BLaER1 (cell line): ENCODE data around the gene RUSF1.

Experiments used
- H3K27ac ChIP-seq: shearing (Covaris generic); formaldehyde crosslinking; 2 replicates; pipeline ENCODE4 v1.8.1; 2022
- H3K27me3 ChIP-seq: shearing (Covaris generic); formaldehyde crosslinking; 2 replicates; pipeline ENCODE4 v1.8.1; 2022
- H3K36me3 ChIP-seq: shearing (Covaris generic); formaldehyde crosslinking; 2 replicates; pipeline ENCODE4 v1.8.1; 2022
- H3K4me1 ChIP-seq: shearing (Covaris generic); formaldehyde crosslinking; 2 replicates; pipeline ENCODE4 v1.8.1; 2022
- H3K4me2 ChIP-seq: shearing (Covaris generic); formaldehyde crosslinking; 2 replicates; pipeline ENCODE4 v1.8.1; 2022
- H3K4me3 ChIP-seq: shearing (Covaris generic); formaldehyde crosslinking; 2 replicates; pipeline ENCODE4 v1.8.1; 2022
- H3K9ac ChIP-seq: shearing (Covaris generic); formaldehyde crosslinking; 2 replicates; pipeline ENCODE4 v1.8.1; 2022
- H3K9me3 ChIP-seq: shearing (Covaris generic); formaldehyde crosslinking; 2 replicates; pipeline ENCODE4 v1.8.1; 2022
- H4K20me1 ChIP-seq: shearing (Covaris generic); formaldehyde crosslinking; 2 replicates; pipeline ENCODE4 v1.8.1; 2022
- Cebpa-rat ChIP-seq: shearing (Covaris generic); IDR thresholded peaks from 2 replicates; pipeline ENCODE4 v1.8.1; 2022

RUSF1 gene

GRCh38 chr16:31473264-31473984 is 34.8 kb downstream of the RUSF1 start:
- Histone ChIP-seq H3K27me3 (no peaks in the 10 kb centered on the region), H3K4me1 (peaks cover 73% of the 10 kb centered on the region), H3K4me2 (peak overlapping the region; percentile 93), H3K36me3 (0 out of 2 replicates have a peak, but pooled peaks cover 4% of the 10 kb centered on the region), H3K4me3 (no peak overlapping the region), H3K27ac (no peak overlapping the region), H3K9me3 (no peaks in the 10 kb centered on the region), H3K9ac (no peak overlapping the region), H4K20me1 (no peaks in the 10 kb centered on the region)
- no peak for TF ChIP-seq Cebpa-rat

DNA sequence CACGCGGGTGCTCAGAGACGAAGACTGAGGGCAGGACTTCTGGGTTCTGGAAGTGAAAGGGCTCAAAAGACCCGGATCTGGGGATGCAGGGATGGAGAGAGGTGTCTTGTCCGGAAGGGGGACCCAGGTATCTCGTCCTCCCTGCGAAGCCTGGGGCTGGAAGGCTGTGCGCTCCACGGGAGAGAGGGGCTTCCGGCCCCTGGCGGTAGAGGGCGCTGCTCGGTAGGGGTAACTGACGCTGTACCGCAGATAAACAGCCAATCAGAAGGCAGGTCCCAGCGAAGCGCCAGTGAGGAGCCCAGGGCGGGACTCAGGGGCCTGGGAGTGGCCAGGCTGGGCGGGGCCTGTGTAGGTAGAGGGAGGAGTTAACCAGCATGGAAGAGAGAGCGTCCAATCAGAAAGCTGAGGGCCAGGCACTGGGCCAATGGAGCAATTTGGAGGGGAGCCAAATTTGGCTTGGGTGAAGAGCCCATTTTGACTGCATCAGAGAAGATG is 35.4 kb downstream of the RUSF1 start:
- H3K4me3 ChIP-seq = peak overlapping the region; percentile 70

GRCh38 chr16:31471875-31472708 is 36.1 kb downstream of the RUSF1 start, which contains the start of gene TGFB1I1:
Gene TGFB1I1 (plus strand): TSS chr16:31472152. CDS start chr16:31472189, 37 bp downstream.
- 0 out of 2 replicates have a peak, but pooled peaks cover 4% of the 10 kb centered on the region for H3K36me3 ChIP-seq
- peak within 1 kb of the TSS; percentile 70 for H3K4me3 ChIP-seq
- H3K4me2 ChIP-seq = peak within 1 kb of the TSS; percentile 93
- H3K9ac ChIP-seq = peak within 1 kb of the TSS; percentile 79
- no peak for TF ChIP-seq Cebpa-rat
- H3K9me3 ChIP-seq = no peaks in the 10 kb centered on the region
- H3K27ac ChIP-seq = peak within 1 kb of the TSS; percentile 74
- H3K27me3 ChIP-seq = no peaks in the 10 kb centered on the region
- peaks cover 76% of the 10 kb centered on the region for H3K4me1 ChIP-seq
- H4K20me1 ChIP-seq = no peaks in the 10 kb centered on the region

More for the DNA sequence above, 35.4 kb downstream of the RUSF1 start:
- Histone ChIP-seq H3K9me3 (no peaks in the 10 kb centered on the region), H3K9ac (peak overlapping the region; percentile 79), H3K4me2 (peak overlapping the region; percentile 93), H3K36me3 (0 out of 2 replicates have a peak, but pooled peaks cover 4% of the 10 kb centered on the region), H4K20me1 (no peaks in the 10 kb centered on the region), H3K27ac (peak overlapping the region; percentile 74), H3K4me1 (peaks cover 73% of the 10 kb centered on the region), H3K27me3 (no peaks in the 10 kb centered on the region)
- TF ChIP-seq Cebpa-rat = no peak

- Histone ChIP-seq H3K4me2 (peak overlapping the region; percentile 93), H3K9me3 (no peaks in the 10 kb centered on the region), H3K4me1 (peaks cover 80% of the 10 kb centered on the region), H3K9ac (peak overlapping the region; percentile 79), H3K4me3 (peak overlapping the region; percentile 70), H3K36me3 (0 out of 2 replicates have a peak, but pooled peaks cover 4% of the 10 kb centered on the region), H4K20me1 (no peaks in the 10 kb centered on the region), H3K27ac (peak overlapping the region; percentile 74), H3K27me3 (no peaks in the 10 kb centered on the region)
- TF ChIP-seq Cebpa-rat = no peak
Observed at GRCh38 chr16:31471241-31471874, 36.8 kb downstream of the RUSF1 start.

DNA sequence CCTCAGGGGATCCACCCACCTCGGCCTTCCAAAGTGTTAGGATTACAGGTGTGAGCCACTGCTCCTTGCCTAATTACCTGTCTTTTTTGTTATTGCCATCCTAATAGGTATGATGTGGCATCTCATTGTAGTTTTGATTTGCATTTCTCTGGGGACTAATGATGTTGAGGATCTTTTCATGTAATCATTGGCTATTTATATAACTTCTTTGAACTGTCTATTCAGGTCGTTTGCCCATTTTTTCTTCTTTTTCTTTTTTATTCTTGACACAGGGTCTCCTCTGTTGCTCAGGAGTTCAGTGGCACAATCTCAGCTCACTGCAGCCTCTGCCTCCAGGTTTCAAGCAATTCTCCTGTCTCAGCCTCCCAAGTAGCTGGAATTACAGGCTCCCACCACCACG is 37.6 kb downstream of the RUSF1 start:
- peaks cover 80% of the 10 kb centered on the region for H3K4me1 ChIP-seq
- H3K9me3 ChIP-seq = no peaks in the 10 kb centered on the region
- H3K27ac ChIP-seq = peak overlapping the region; percentile 74; the same call in 1 of the 2 replicates
- H3K4me2 ChIP-seq = peak overlapping the region; percentile 93
- TF ChIP-seq Cebpa-rat = no peak
- 0 out of 2 replicates have a peak, but pooled peaks cover 4% of the 10 kb centered on the region for H3K36me3 ChIP-seq
- H4K20me1 ChIP-seq = no peaks in the 10 kb centered on the region
- H3K4me3 ChIP-seq = no peak overlapping the region
- no peaks in the 10 kb centered on the region for H3K27me3 ChIP-seq
- H3K9ac ChIP-seq = 0 out of 2 replicates have a peak overlapping the region, but pooled peaks have one; percentile 79

- Histone ChIP-seq H3K27me3 (no peaks in the 10 kb centered on the region), H4K20me1 (no peaks in the 10 kb centered on the region), H3K4me3 (no peak overlapping the region; the same call in 1 of the 2 replicates), H3K4me2 (peak overlapping the region; percentile 100), H3K27ac (peak overlapping the region; percentile 96), H3K36me3 (peaks cover 21% of the 10 kb centered on the region), H3K9me3 (no peaks in the 10 kb centered on the region), H3K9ac (peak overlapping the region; percentile 85; the same call in 1 of the 2 replicates), H3K4me1 (peaks cover 88% of the 10 kb centered on the region)
- TF ChIP-seq Cebpa-rat = no peak
Observed at GRCh38 chr16:31467858-31468257, 40.3 kb downstream of the RUSF1 start.

GRCh38 chr16:31467151-31467773 is 40.9 kb downstream of the RUSF1 start:
- no peak for TF ChIP-seq Cebpa-rat
- H3K9ac ChIP-seq = peak overlapping the region; percentile 85
- H3K4me2 ChIP-seq = peak overlapping the region; percentile 100
- peaks cover 83% of the 10 kb centered on the region for H3K4me1 ChIP-seq
- H3K27me3 ChIP-seq = no peaks in the 10 kb centered on the region
- no peaks in the 10 kb centered on the region for H3K9me3 ChIP-seq
- peak overlapping the region; percentile 65 for H3K4me3 ChIP-seq
- H3K27ac ChIP-seq = peak overlapping the region; percentile 96
- peaks cover 27% of the 10 kb centered on the region for H3K36me3 ChIP-seq
- H4K20me1 ChIP-seq = no peaks in the 10 kb centered on the region

DNA sequence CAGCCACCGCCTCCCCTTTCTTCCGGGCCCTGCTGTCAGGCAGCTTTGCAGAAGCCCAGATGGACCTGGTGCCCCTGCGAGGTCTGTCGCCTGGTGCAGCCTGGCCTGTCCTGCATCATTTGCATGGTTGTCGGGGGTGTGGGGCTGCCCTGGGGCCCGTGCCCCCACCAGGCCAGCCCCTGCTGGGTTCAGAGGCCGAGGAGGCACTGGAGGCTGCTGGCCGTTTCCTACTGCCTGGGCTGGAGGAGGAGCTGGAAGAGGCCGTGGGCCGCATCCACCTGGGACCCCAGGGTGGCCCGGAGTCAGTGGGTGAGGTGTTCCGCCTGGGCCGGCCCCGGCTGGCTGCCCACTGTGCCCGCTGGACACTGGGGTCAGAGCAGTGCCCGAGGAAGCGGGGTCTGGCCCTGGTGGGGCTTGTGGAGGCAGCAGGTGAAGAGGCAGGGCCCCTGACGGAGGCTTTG is 41.8 kb downstream of the RUSF1 start:
- no peak for TF ChIP-seq Cebpa-rat
- Histone ChIP-seq H3K4me1 (peaks cover 85% of the 10 kb centered on the region), H3K27ac (peak overlapping the region; percentile 96), H3K4me2 (peak overlapping the region; percentile 100), H3K4me3 (peak overlapping the region; percentile 65), H3K36me3 (peaks cover 35% of the 10 kb centered on the region), H3K9me3 (no peaks in the 10 kb centered on the region), H3K9ac (peak overlapping the region; percentile 85), H4K20me1 (no peaks in the 10 kb centered on the region), H3K27me3 (no peaks in the 10 kb centered on the region)
